ENCODE data around the gene WDR38.

The WDR38 gene

GRCh38 chr9:124859803-124860581, 6.7 kb downstream of the WDR38 start:
- no peak overlapping the region for H3K27ac ChIP-seq (ENCODE audit: low read depth, low read length, poor library complexity, severe bottlenecking)
- no peaks in the 10 kb centered on the region for H3K9me3 ChIP-seq (ENCODE audit: low read length)
- no peaks in the 10 kb centered on the region for H4K20me1 ChIP-seq (ENCODE audit: insufficient read depth, low read length)
- H3K27me3 ChIP-seq (ENCODE audit: insufficient read depth, low read length) = no peaks in the 10 kb centered on the region
- H3K4me2 ChIP-seq (ENCODE audit: low read length) = peak overlapping the region; percentile 95
- H3K36me3 ChIP-seq (ENCODE audit: insufficient read depth, low read length) = peaks cover 56% of the 10 kb centered on the region
- no peak overlapping the region for H2AFZ ChIP-seq (ENCODE audit: low read length)
- peak overlapping the region; percentile 96 for H3K4me3 ChIP-seq (ENCODE audit: low read depth, low read length, poor library complexity, severe bottlenecking)
- H3K79me2 ChIP-seq (ENCODE audit: insufficient read depth, low read length) = peaks cover 17% of the 10 kb centered on the region
- no peaks in the 10 kb centered on the region for H3K9me2 ChIP-seq (ENCODE audit: low read depth, low read length)
- no peak for TF ChIP-seq EZH2 (IDR thresholded peaks at IDR 0.05; ENCODE audit: borderline replicate concordance, low read length)
- H3K4me1 ChIP-seq (ENCODE audit: insufficient read depth, low read length, severe bottlenecking) = peaks cover 45% of the 10 kb centered on the region
- H3K9ac ChIP-seq (ENCODE audit: low read length) = peak overlapping the region; percentile 95
- 0 out of 2 replicates have a peak, but pooled peaks cover 15% of the 10 kb centered on the region for H3F3A ChIP-seq (ENCODE audit: insufficient read depth, low read length)

GRCh38 chr9:124860582-124861341, 7.5 kb downstream of the WDR38 start:
- H3K4me2 ChIP-seq (ENCODE audit: low read length) = peak overlapping the region; percentile 95
- H3K79me2 ChIP-seq (ENCODE audit: insufficient read depth, low read length) = peaks cover 17% of the 10 kb centered on the region
- 0 out of 2 replicates have a peak, but pooled peaks cover 10% of the 10 kb centered on the region for H3F3A ChIP-seq (ENCODE audit: insufficient read depth, low read length)
- H3K36me3 ChIP-seq (ENCODE audit: insufficient read depth, low read length) = peaks cover 56% of the 10 kb centered on the region
- TF ChIP-seq EZH2 (IDR thresholded peaks at IDR 0.05; ENCODE audit: borderline replicate concordance, low read length) (no peak), CTCF (IDR thresholded peaks at IDR 0.05; ENCODE audit: low read length) (no peak)
- peak overlapping the region; percentile 71 for H3K27ac ChIP-seq (ENCODE audit: low read depth, low read length, poor library complexity, severe bottlenecking)
- no peaks in the 10 kb centered on the region for H4K20me1 ChIP-seq (ENCODE audit: insufficient read depth, low read length)
- peak overlapping the region; percentile 96 for H3K4me3 ChIP-seq (ENCODE audit: low read depth, low read length, poor library complexity, severe bottlenecking)
- H3K9me2 ChIP-seq (ENCODE audit: low read depth, low read length) = no peaks in the 10 kb centered on the region
- H3K27me3 ChIP-seq (ENCODE audit: insufficient read depth, low read length) = no peaks in the 10 kb centered on the region
- no peak overlapping the region for H2AFZ ChIP-seq (ENCODE audit: low read length)
- peaks cover 45% of the 10 kb centered on the region for H3K4me1 ChIP-seq (ENCODE audit: insufficient read depth, low read length, severe bottlenecking)
- no peaks in the 10 kb centered on the region for H3K9me3 ChIP-seq (ENCODE audit: low read length)
- H3K9ac ChIP-seq (ENCODE audit: low read length) = peak overlapping the region; percentile 95

- H3K27me3 ChIP-seq (ENCODE audit: insufficient read depth, low read length) = no peaks in the 10 kb centered on the region
- H3K9me2 ChIP-seq (ENCODE audit: low read depth, low read length) = no peaks in the 10 kb centered on the region
- TF ChIP-seq CTCF (IDR thresholded peaks at IDR 0.05; ENCODE audit: low read length) (peak; percentile 30; the same call in 1 of the 2 replicates), EZH2 (IDR thresholded peaks at IDR 0.05; ENCODE audit: borderline replicate concordance, low read length) (no peak)
- H2AFZ ChIP-seq (ENCODE audit: low read length) = no peak within 1 kb of the TSS
- H3K27ac ChIP-seq (ENCODE audit: low read depth, low read length, poor library complexity, severe bottlenecking) = peak within 1 kb of the TSS; percentile 71
- no peaks in the 10 kb centered on the region for H4K20me1 ChIP-seq (ENCODE audit: insufficient read depth, low read length)
- peak within 1 kb of the TSS; percentile 95 for H3K4me2 ChIP-seq (ENCODE audit: low read length)
- H3K4me3 ChIP-seq (ENCODE audit: low read depth, low read length, poor library complexity, severe bottlenecking) = peak within 1 kb of the TSS; percentile 96
- peak within 1 kb of the TSS; percentile 95 for H3K9ac ChIP-seq (ENCODE audit: low read length)
- no peaks in the 10 kb centered on the region for H3K9me3 ChIP-seq (ENCODE audit: low read length)
- H3K79me2 ChIP-seq (ENCODE audit: insufficient read depth, low read length) = peaks cover 17% of the 10 kb centered on the region
- H3K36me3 ChIP-seq (ENCODE audit: insufficient read depth, low read length) = peaks cover 50% of the 10 kb centered on the region
- H3K4me1 ChIP-seq (ENCODE audit: insufficient read depth, low read length, severe bottlenecking) = peaks cover 45% of the 10 kb centered on the region
- 0 out of 2 replicates have a peak, but pooled peaks cover 10% of the 10 kb centered on the region for H3F3A ChIP-seq (ENCODE audit: insufficient read depth, low read length)
Observed at GRCh38 chr9:124861342-124862229, 8.3 kb downstream of the WDR38 start, which contains the start of the genes ARPC5L and RPL35. ARPC5L (plus strand) TSS chr9:124862130; CDS start chr9:124869291, 7,161 bp downstream. RPL35 (minus strand) TSS chr9:124861957; CDS start chr9:124861912, 45 bp downstream.
